K562 (cell line): ENCODE data around the gene ARMC8. TPM values are rescaled to one million over a fixed set of nuclear protein-coding genes. Genes with fewer than 3 reads are reported as not detected.

Experiments used
- CCAR2 ChIP-seq: fragments of 200-400 bp; formaldehyde crosslinking; IDR thresholded peaks from 2 replicates; pipeline ENCODE4 v1.6.1; 2017; ENCODE audit warnings: mild to moderate bottlenecking, low read depth, low read length
- COPS2 ChIP-seq: fragments of 450-650 bp; conservative IDR thresholded peaks from 2 replicates; pipeline ENCODE4 v1.6.1; 2016; ENCODE audit warnings: mild to moderate bottlenecking, moderate library complexity
- FOXJ2 ChIP-seq: fragments of 200-800 bp; sonication (Bioruptor generic); IDR thresholded peaks from 2 replicates; pipeline ENCODE4 v1.6.1; 2016; ENCODE audit warnings: missing genetic modification characterization, missing compliant biosample characterization
- HNRNPK ChIP-seq: fragments of 200-400 bp; formaldehyde crosslinking; IDR thresholded peaks from one replicate; pipeline ENCODE4 v1.6.1; 2018; ENCODE audit warnings: mild to moderate bottlenecking, low read depth, low read length; ENCODE audit not compliant: poor library complexity, severe bottlenecking
- NUFIP1 ChIP-seq: fragments of 450-650 bp; IDR thresholded peaks from 2 replicates; pipeline ENCODE4 v1.6.1; 2018; ENCODE audit not compliant: partially characterized antibody
- PHF21A ChIP-seq: fragments of 450-650 bp; IDR thresholded peaks from 2 replicates; pipeline ENCODE4 v1.6.1; 2017; ENCODE audit warnings: low read depth, borderline replicate concordance
- RBM14 ChIP-seq: fragments of 200-400 bp; formaldehyde crosslinking; IDR thresholded peaks from 2 replicates; pipeline ENCODE4 v1.6.1; 2018; ENCODE audit warnings: low read depth, mild to moderate bottlenecking, low read length, moderate library complexity, borderline replicate concordance; ENCODE audit not compliant: insufficient read depth
- SMAD3 ChIP-seq: fragments of 450-650 bp; formaldehyde crosslinking; conservative IDR thresholded peaks from 2 replicates; pipeline ENCODE4 v1.4.0; 2020; ENCODE audit warnings: mild to moderate bottlenecking
- TBP ChIP-seq: optimal IDR thresholded peaks from 2 replicates; pipeline ENCODE3; 2011; ENCODE audit warnings: low read depth, low read length, improper control_type of control experiment
- ZBTB7A ChIP-seq: IDR thresholded peaks from 2 replicates; pipeline ENCODE4 v1.6.1; 2011; ENCODE audit warnings: low read depth, mild to moderate bottlenecking, low read length, moderate library complexity, borderline replicate concordance; ENCODE audit not compliant: control insufficient read depth
- ZFP1 ChIP-seq: fragments of 450-650 bp; formaldehyde crosslinking; IDR thresholded peaks from 2 replicates; pipeline ENCODE4 v1.4.0; 2020; ENCODE audit warnings: mild to moderate bottlenecking, mixed read lengths
- ZNF347 ChIP-seq: fragments of 450-650 bp; formaldehyde crosslinking; IDR thresholded peaks from 2 replicates; pipeline ENCODE4 v1.4.0; 2020; ENCODE audit warnings: low read depth, mild to moderate bottlenecking, moderate library complexity
- ZNF449 ChIP-seq: fragments of 250-450 bp; sonication (Bioruptor Pico); IDR thresholded peaks from 2 replicates; pipeline ENCODE4 v1.8.0; 2022; ENCODE audit warnings: moderate library complexity, mild to moderate bottlenecking, inconsistent platforms
- ZNF668 ChIP-seq: fragments of 250-450 bp; sonication (Bioruptor Pico); IDR thresholded peaks from 2 replicates; pipeline ENCODE4 v1.8.0; 2022; ENCODE audit warnings: mild to moderate bottlenecking, inconsistent platforms
- polyA plus RNA-seq, 8 experiments: library from polyadenylated mRNA; depleted of rRNA in 4 of 8; stranded (reverse) in 5 of 8; unstranded in 3 of 8; fragments of >200 nt; fragmentation: Nextera tagmentation in 2 of 8; fragmentation: Illumina TruSeq in 1 of 8; extraction: Ambion mirVana in 2 of 8; extraction: Trizol in 1 of 8; gene quantifications; 2 replicates each; pipeline versions ENCODE4 v1.2.1 to v1.2.3, GENCODE V29; 2011 to 2014; ENCODE audit warnings: inconsistent platforms in 1 of 8, missing spikeins in 1 of 8
- total RNA-seq, 7 experiments: library from RNA; depleted of rRNA in 6 of 7; stranded (reverse); fragments of >200 nt in 6 of 7; fragmentation: Illumina TruSeq in 2 of 7; extraction: Trizol in 2 of 7; gene quantifications; 2 replicates each; pipeline versions ENCODE4 v1.2.1 to v1.2.3, GENCODE V29; 2011 to 2021; ENCODE audit warnings: low replicate concordance in 1 of 7
- TF ChIP-seq, protein P1 (sequence below): fragments of 250-450 bp; sonication (Bioruptor Pico); IDR thresholded peaks from 2 replicates; pipeline ENCODE4 v1.9.0; 2021; ENCODE audit warnings: mild to moderate bottlenecking, inconsistent platforms

The ARMC8 gene
- total and polyA plus RNA-seq, 9 of the 15 experiments (the other 6 are each of a cell fraction or from before 2014, with no cell fraction given) = 22.4 to 76.1 (median 37.3) TPM

DNA sequence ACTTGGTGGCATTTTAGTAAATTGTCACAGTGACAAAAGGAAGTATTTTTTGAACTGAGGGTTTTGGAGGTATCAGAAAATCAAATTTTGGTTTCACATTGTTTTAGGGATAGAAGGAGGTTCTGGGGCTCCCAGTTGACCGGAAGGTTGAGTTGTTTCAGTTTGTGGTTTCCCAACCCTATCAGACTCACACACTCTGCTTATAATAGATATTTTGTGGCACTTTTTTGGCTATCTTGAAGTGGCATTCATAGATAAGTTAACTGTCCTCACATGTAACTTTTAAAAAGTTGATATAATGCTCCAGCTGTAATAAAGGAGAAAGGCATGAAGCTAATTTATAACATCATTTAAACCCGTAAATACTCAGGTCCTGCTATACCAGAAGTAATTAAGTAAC lies 12.8 kb downstream of the ARMC8 start (continued):
- no peak for TF ChIP-seq ZBTB7A
- no peak for TF ChIP-seq COPS2
- no peak for TF ChIP-seq SMAD3 (CRISPR knock-in tag)
- TF ChIP-seq ZNF449 (CRISPR knock-in tag) = no peak
- no peak for TF ChIP-seq RBM14
- no peak for TF ChIP-seq NUFIP1
- no peak for TF ChIP-seq TBP
- no peak for TF ChIP-seq HNRNPK
- no peak for TF ChIP-seq CCAR2
- TF ChIP-seq, protein P1, sequence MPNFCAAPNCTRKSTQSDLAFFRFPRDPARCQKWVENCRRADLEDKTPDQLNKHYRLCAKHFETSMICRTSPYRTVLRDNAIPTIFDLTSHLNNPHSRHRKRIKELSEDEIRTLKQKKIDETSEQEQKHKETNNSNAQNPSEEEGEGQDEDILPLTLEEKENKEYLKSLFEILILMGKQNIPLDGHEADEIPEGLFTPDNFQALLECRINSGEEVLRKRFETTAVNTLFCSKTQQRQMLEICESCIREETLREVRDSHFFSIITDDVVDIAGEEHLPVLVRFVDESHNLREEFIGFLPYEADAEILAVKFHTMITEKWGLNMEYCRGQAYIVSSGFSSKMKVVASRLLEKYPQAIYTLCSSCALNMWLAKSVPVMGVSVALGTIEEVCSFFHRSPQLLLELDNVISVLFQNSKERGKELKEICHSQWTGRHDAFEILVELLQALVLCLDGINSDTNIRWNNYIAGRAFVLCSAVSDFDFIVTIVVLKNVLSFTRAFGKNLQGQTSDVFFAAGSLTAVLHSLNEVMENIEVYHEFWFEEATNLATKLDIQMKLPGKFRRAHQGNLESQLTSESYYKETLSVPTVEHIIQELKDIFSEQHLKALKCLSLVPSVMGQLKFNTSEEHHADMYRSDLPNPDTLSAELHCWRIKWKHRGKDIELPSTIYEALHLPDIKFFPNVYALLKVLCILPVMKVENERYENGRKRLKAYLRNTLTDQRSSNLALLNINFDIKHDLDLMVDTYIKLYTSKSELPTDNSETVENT (CRISPR knock-in tag) = no peak
- no peak for TF ChIP-seq ZNF347 (CRISPR knock-in tag)
- no peak for TF ChIP-seq ZFP1 (CRISPR knock-in tag)
- TF ChIP-seq FOXJ2 (tag) = no peak
- TF ChIP-seq PHF21A = no peak
- TF ChIP-seq ZNF668 (CRISPR knock-in tag) = no peak
